IPS-NIHi7 (cell line): Measurements from ENCODE around the gene RPL22.
"Not testable (repeated sequence)": the region's sequence is repeated elsewhere in the genome, so short reads cannot be mapped to it uniquely, and the experiment has no call there.

Source experiments
- DNase-seq: peaks from one replicate; pipeline ENCODE4 v3.0.0; 2012; ENCODE audit warnings: mixed read lengths; ENCODE audit errors: extremely low spot score

RPL22 gene

GRCh38 chr1:6233376-6233775, 34.0 kb upstream of the RPL22 start:
- no peak for DNase-seq

GRCh38 chr1:6225651-6226050, 26.3 kb upstream of the RPL22 start:
- DNase-seq: no peak

- DNase-seq: no peak
Measured at GRCh38 chr1:6224718-6225117, 25.3 kb upstream of the RPL22 start.

- DNase-seq: no peak
Measured at GRCh38 chr1:6223617-6224016, 24.2 kb upstream of the RPL22 start.

GRCh38 chr1:6222636-6223035, 23.2 kb upstream of the RPL22 start:
- DNase-seq: no peak

GRCh38 chr1:6221210-6221784, 21.9 kb upstream of the RPL22 start:
- DNase-seq: no peak

GRCh38 chr1:6220236-6220635, 20.8 kb upstream of the RPL22 start:
- no peak for DNase-seq

GRCh38 chr1:6219641-6220040, 20.2 kb upstream of the RPL22 start:
- not testable (repeated sequence) for DNase-seq

GRCh38 chr1:6218375-6219164, 19.2 kb upstream of the RPL22 start:
- no peak for DNase-seq

GRCh38 chr1:6212193-6212959, 13.0 kb upstream of the RPL22 start:
- no peak for DNase-seq

- no peak for DNase-seq
Measured at GRCh38 chr1:6211731-6212130, 12.3 kb upstream of the RPL22 start.

- DNase-seq: no peak
Measured at GRCh38 chr1:6210591-6211355, 11.4 kb upstream of the RPL22 start.

GRCh38 chr1:6209661-6210580, 10.5 kb upstream of the RPL22 start:
- no peak for DNase-seq

GRCh38 chr1:6208723-6209660, 9.6 kb upstream of the RPL22 start:
- peak; percentile 51 for DNase-seq

- DNase-seq: peak; percentile 6
Measured at GRCh38 chr1:6207921-6208320, 8.5 kb upstream of the RPL22 start.

- DNase-seq: no peak
Measured at GRCh38 chr1:6207075-6207885, 7.9 kb upstream of the RPL22 start.

GRCh38 chr1:6206520-6206855, 7.1 kb upstream of the RPL22 start:
- no peak for DNase-seq

GRCh38 chr1:6205849-6206519, 6.6 kb upstream of the RPL22 start, which contains the start of gene RNF207:
TSS of gene RNF207 (plus strand) at chr1:6206119. CDS start at chr1:6206536, 417 bp downstream.
- DNase-seq: peak; percentile 80
